Hepatocyte (in vitro differentiated cells): ENCODE measurements around the gene C22orf23.

Experiments used
- EZH2 ChIP-seq: fragments of 200-600 bp; sonication (generic); IDR thresholded peaks from 2 replicates; pipeline ENCODE4 v1.6.1; 2016; ENCODE audit warnings: antibody characterized with exemption, mild to moderate bottlenecking, borderline replicate concordance
- EZH2phosphoT487 ChIP-seq: fragments of 200-600 bp; sonication (generic); IDR thresholded peaks from one replicate; pipeline ENCODE4 v1.6.1; 2018; ENCODE audit warnings: antibody characterized with exemption, mild to moderate bottlenecking, low read depth, moderate library complexity; ENCODE audit not compliant: unreplicated experiment, severe bottlenecking
- TF ChIP-seq, protein P1 (sequence below): fragments of 200-600 bp; sonication (generic); IDR thresholded peaks from 2 replicates; pipeline ENCODE4 v1.5.1; 2016; ENCODE audit warnings: antibody characterized with exemption, mild to moderate bottlenecking; ENCODE audit not compliant: poor library complexity

- TF ChIP-seq, protein P1, sequence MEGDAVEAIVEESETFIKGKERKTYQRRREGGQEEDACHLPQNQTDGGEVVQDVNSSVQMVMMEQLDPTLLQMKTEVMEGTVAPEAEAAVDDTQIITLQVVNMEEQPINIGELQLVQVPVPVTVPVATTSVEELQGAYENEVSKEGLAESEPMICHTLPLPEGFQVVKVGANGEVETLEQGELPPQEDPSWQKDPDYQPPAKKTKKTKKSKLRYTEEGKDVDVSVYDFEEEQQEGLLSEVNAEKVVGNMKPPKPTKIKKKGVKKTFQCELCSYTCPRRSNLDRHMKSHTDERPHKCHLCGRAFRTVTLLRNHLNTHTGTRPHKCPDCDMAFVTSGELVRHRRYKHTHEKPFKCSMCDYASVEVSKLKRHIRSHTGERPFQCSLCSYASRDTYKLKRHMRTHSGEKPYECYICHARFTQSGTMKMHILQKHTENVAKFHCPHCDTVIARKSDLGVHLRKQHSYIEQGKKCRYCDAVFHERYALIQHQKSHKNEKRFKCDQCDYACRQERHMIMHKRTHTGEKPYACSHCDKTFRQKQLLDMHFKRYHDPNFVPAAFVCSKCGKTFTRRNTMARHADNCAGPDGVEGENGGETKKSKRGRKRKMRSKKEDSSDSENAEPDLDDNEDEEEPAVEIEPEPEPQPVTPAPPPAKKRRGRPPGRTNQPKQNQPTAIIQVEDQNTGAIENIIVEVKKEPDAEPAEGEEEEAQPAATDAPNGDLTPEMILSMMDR: no peak
- TF ChIP-seq EZH2 (no peak), EZH2phosphoT487 (no peak)
These were observed 18.4 kb upstream of the C22orf23 start for GRCh38 chr22:37971475-37972434.
